CD14-positive monocyte (primary cell): ENCODE measurements around the gene GPR17. TPM values are rescaled to one million over a fixed set of nuclear protein-coding genes. Genes with fewer than 3 reads are reported as not detected.

ENCODE experiments used
- DNase-seq, 3 donors: peaks; one replicate each; pipeline ENCODE4 v3.0.0-alpha.2; 2011 to 2022
- H2AFZ ChIP-seq: 2 replicates; pipeline ENCODE4 v1.6.0; 2012; ENCODE audit warnings: mild to moderate bottlenecking, low read depth, low read length, inconsistent platforms; ENCODE audit not compliant: insufficient read depth, poor library complexity, severe bottlenecking
- H3K27ac ChIP-seq, 2 donors: 1 replicate in 1 of 2; 2 replicates in 1 of 2; pipeline ENCODE4 v1.5.1; 2012 to 2013; ENCODE audit warnings: low read length in 2 of 2, control low read depth in 1 of 2, inconsistent platforms in 1 of 2, low read depth in 1 of 2, mild to moderate bottlenecking in 1 of 2
- H3K27me3 ChIP-seq, 2 donors: one replicate each; pipeline versions ENCODE4 v1.6.0 to v1.6.1; 2011 to 2013; ENCODE audit warnings: low read length in 2 of 2; ENCODE audit not compliant: control insufficient read depth in 2 of 2, insufficient read depth in 2 of 2
- H3K36me3 ChIP-seq, 2 donors: replicated peaks in 1 of 2; 1 replicate in 1 of 2; 2 replicates in 1 of 2; pipeline versions ENCODE4 v1.5.1 to v1.6.1; 2012 to 2013; ENCODE audit warnings: low read length in 2 of 2, control low read depth in 1 of 2, inconsistent platforms in 1 of 2, mild to moderate bottlenecking in 1 of 2; ENCODE audit not compliant: insufficient read depth in 2 of 2, control insufficient read depth in 1 of 2
- H3K4me1 ChIP-seq, 2 donors: 1 replicate in 1 of 2; 2 replicates in 1 of 2; pipeline versions ENCODE4 v1.5.1 to v1.6.1; 2012 to 2013; ENCODE audit warnings: low read length in 2 of 2, control low read depth in 1 of 2, inconsistent platforms in 1 of 2, mild to moderate bottlenecking in 1 of 2, moderate library complexity in 1 of 2; ENCODE audit not compliant: insufficient read depth in 2 of 2, control insufficient read depth in 1 of 2
- H3K4me2 ChIP-seq: replicated peaks from 2 replicates; pipeline ENCODE3; 2012; ENCODE audit warnings: low read length, moderate library complexity, mild to moderate bottlenecking; ENCODE audit not compliant: poor library complexity, severe bottlenecking; ENCODE audit errors: extremely low read depth
- H3K4me3 ChIP-seq, 3 experiments: fragments of 200-600 bp in 1 of 3; sonication (generic) in 1 of 3; replicated peaks in 1 of 3; 1 replicate in 2 of 3; 2 replicates in 1 of 3; pipeline ENCODE4 v1.5.1; 2011 to 2013; ENCODE audit warnings: low read length in 3 of 3, mild to moderate bottlenecking in 3 of 3, control low read depth in 2 of 3, low read depth in 2 of 3, inconsistent platforms in 1 of 3, moderate library complexity in 1 of 3
- H3K79me2 ChIP-seq: 2 replicates; pipeline ENCODE4 v1.6.0; 2012; ENCODE audit warnings: mild to moderate bottlenecking, control low read depth, inconsistent platforms, low read length, moderate library complexity; ENCODE audit not compliant: insufficient read depth
- H3K9ac ChIP-seq: 2 replicates; pipeline ENCODE4 v1.6.0; 2017; ENCODE audit warnings: low read length, mild to moderate bottlenecking; ENCODE audit not compliant: insufficient read depth, poor library complexity, severe bottlenecking
- H3K9me3 ChIP-seq, 2 donors: replicated peaks in 1 of 2; 1 replicate in 1 of 2; 2 replicates in 1 of 2; pipeline versions ENCODE4 v1.5.1 to v1.6.1; 2012 to 2013; ENCODE audit warnings: low read length in 2 of 2, control low read depth in 1 of 2; ENCODE audit not compliant: control insufficient read depth in 1 of 2, insufficient read depth in 1 of 2
- H4K20me1 ChIP-seq: 2 replicates; pipeline ENCODE4 v1.6.0; 2012; ENCODE audit warnings: mild to moderate bottlenecking, low read length, control low read depth, moderate library complexity; ENCODE audit not compliant: insufficient read depth
- H3K27ac Mint-ChIP-seq, 7 donors: one replicate each; pipeline ENCODE4 v1.8.0; 2020; ENCODE audit warnings: mild to moderate bottlenecking in 7 of 7, mixed read lengths in 7 of 7, moderate library complexity in 6 of 7, inconsistent platforms in 2 of 7
- H3K27me3 Mint-ChIP-seq, 3 donors: one replicate each; pipeline ENCODE4 v1.8.0; 2021 to 2022; ENCODE audit warnings: low read depth in 3 of 3, mild to moderate bottlenecking in 3 of 3, mixed read lengths in 3 of 3, moderate library complexity in 3 of 3, inconsistent platforms in 1 of 3
- H3K36me3 Mint-ChIP-seq, 2 donors: one replicate each; pipeline ENCODE4 v1.8.0; 2020; ENCODE audit warnings: mixed read lengths in 2 of 2, inconsistent platforms in 1 of 2, mild to moderate bottlenecking in 1 of 2
- H3K4me1 Mint-ChIP-seq: one replicate; pipeline ENCODE4 v1.8.0; 2020; ENCODE audit warnings: mild to moderate bottlenecking, mixed read lengths
- H3K4me3 Mint-ChIP-seq, 2 donors: one replicate each; pipeline ENCODE4 v1.8.0; 2020; ENCODE audit warnings: mild to moderate bottlenecking in 2 of 2, mixed read lengths in 2 of 2, moderate library complexity in 1 of 2
- H3K9me3 Mint-ChIP-seq, 7 donors: one replicate each; pipeline ENCODE4 v1.8.0; 2020 to 2022; ENCODE audit warnings: mixed read lengths in 7 of 7, mild to moderate bottlenecking in 6 of 7, moderate library complexity in 6 of 7, inconsistent platforms in 2 of 7
- WGBS: methylation state at CpG from one replicate; pipeline ENCODE4 v1.1.5; 2013; ENCODE audit warnings: missing lambda C conversion rate; ENCODE audit not compliant: insufficient coverage; 5-methylcytosine and 5-hydroxymethylcytosine counted together
- intact Hi-C, 2 donors: fragments of 100-400 bp; cut with micrococcal nuclease; formaldehyde crosslinking; loops; one replicate each; pipeline versions ENCODE4 v1.15.0 to v1.15.1; 2023
- polyA plus RNA-seq, 3 donors: library from polyadenylated mRNA; depleted of rRNA in 1 of 3; unstranded in 2 of 3; stranded (reverse) in 1 of 3; fragments of 300-500 nt in 2 of 3; fragments of >200 nt in 1 of 3; fragmentation: Illumina TruSeq in 2 of 3; gene quantifications; 1 replicate in 2 of 3; 2 replicates in 1 of 3; pipeline ENCODE4 v1.2.3, GENCODE V29; 2012 to 2021
- TF ChIP-seq, protein P1 (sequence below): fragments of 200-600 bp; IDR thresholded peaks from one replicate; pipeline ENCODE4 v1.8.0; 2022; ENCODE audit warnings: antibody characterized with exemption, mild to moderate bottlenecking

Gene GPR17
- polyA plus RNA-seq, 3 donors, result 0.07 TPM; not detected in 2

DNA sequence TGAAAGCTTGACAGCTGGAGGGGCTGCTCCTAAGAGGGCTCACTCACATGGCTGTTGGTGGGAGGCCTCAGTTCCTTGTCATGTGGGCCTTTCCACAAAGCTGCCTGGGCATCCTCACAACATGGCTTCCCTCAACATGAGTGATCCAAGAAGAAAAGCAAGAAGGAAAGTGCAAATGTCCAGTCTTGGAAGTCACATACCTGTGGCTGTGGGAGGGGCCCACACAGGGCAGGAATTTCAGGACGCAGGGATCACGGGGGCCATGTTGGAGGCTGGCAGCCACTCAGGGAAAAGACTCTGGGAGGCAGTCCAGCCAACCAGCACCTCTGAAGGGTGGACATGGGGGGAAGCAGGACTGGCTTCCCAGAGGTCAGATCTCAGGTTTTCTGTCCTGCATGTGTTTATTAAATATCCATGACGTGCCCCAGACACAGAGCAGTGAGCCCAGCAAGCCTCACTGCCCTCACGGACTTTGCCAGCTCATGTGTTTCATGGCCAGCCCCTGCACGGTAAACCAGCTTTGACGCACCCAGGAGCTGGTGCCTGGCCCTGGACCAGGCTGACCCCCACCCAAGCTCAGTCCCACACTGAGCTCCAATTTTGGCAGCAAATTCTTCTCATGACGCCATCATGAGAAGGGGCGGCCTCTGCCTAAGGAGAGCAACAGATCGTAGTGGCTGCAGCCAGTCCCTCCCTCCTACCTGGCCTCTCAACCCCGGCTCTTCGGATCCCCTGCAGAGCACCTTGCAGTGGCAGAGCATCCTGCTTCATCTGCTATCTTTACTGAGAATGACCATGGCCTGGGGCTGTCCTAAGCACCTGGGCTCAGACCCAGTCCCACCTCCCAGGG, 34.7 kb upstream of the GPR17 start:
- no peaks in the 10 kb centered on the region for H3K27me3 ChIP-seq
- peaks cover 6 to 25% of the 10 kb centered on the region in 2 donors for H3K9me3 ChIP-seq
- no peaks in the 10 kb centered on the region for H3K36me3 ChIP-seq
- peaks cover 0 to 11% of the 10 kb centered on the region in 2 donors for H3K36me3 Mint-ChIP-seq
- TF ChIP-seq, protein P1, sequence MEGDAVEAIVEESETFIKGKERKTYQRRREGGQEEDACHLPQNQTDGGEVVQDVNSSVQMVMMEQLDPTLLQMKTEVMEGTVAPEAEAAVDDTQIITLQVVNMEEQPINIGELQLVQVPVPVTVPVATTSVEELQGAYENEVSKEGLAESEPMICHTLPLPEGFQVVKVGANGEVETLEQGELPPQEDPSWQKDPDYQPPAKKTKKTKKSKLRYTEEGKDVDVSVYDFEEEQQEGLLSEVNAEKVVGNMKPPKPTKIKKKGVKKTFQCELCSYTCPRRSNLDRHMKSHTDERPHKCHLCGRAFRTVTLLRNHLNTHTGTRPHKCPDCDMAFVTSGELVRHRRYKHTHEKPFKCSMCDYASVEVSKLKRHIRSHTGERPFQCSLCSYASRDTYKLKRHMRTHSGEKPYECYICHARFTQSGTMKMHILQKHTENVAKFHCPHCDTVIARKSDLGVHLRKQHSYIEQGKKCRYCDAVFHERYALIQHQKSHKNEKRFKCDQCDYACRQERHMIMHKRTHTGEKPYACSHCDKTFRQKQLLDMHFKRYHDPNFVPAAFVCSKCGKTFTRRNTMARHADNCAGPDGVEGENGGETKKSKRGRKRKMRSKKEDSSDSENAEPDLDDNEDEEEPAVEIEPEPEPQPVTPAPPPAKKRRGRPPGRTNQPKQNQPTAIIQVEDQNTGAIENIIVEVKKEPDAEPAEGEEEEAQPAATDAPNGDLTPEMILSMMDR, result no peak
- no peak overlapping the region for H3K27ac Mint-ChIP-seq
- H4K20me1 ChIP-seq, result no peaks in the 10 kb centered on the region
- no peaks in the 10 kb centered on the region for H3K4me1 ChIP-seq
- no peak overlapping the region for H3K9ac ChIP-seq
- peaks cover 16 to 29% (median 24%) of the 10 kb centered on the region in 7 donors for H3K9me3 Mint-ChIP-seq
- no peak for DNase-seq
- H3K27me3 Mint-ChIP-seq, result peaks cover 1 to 6% (median 1%) of the 10 kb centered on the region in 3 donors
- no peak overlapping the region for H3K4me3 ChIP-seq
- H3K27ac ChIP-seq, result no peak overlapping the region
- no peak overlapping the region for H3K4me3 Mint-ChIP-seq
- peaks cover 6% of the 10 kb centered on the region for H3K4me1 Mint-ChIP-seq
- 98% methylated on average over 10 of the region's 11 CpGs for WGBS
- no peak overlapping the region for H3K4me2 ChIP-seq
- intact Hi-C loops, result no loop called here
- H2AFZ ChIP-seq, result no peak overlapping the region
- no peaks in the 10 kb centered on the region for H3K79me2 ChIP-seq

DNA sequence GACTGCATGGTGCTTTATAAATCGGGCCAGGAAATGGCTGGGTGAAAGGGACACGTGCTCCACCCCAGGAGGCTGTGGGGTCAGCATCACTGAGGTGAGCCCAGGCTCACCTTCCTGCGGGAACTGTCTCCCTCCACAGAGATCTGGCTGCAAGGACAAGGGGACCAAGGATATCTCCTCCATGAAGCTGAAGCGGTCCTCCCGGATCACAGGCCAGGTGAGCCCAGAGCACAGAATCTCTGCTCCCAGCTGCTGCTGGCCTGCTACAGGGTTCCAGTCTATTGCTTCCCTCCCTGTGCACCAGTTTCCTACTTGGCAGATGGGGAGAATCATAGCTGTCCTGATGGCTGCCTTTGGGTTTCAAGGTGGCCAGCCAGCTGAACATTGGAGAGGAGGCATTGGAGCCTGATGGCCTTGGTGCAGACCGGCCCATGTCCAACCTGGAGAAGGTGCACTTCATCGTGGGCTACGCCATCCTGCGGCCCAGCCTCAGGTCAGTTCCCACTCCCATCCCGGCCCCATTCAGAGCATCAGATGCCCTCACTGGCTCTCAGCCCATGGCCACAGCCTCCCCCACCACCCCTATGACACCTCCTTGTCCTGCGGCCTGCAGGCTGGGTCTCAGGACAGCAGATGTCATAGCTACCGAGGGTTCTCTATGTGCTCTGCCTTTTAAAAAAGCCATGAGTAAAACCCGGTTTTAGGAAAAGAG, 33.7 kb upstream of the GPR17 start:
- no peak overlapping the region for H3K4me3 ChIP-seq
- no peak overlapping the region for H3K27ac Mint-ChIP-seq
- intact Hi-C loops, result no loop called here
- H3K4me2 ChIP-seq, result no peak overlapping the region
- no peaks in the 10 kb centered on the region for H3K79me2 ChIP-seq
- H3K9ac ChIP-seq, result no peak overlapping the region
- DNase-seq, result no peak
- peaks cover 6% of the 10 kb centered on the region for H3K4me1 Mint-ChIP-seq
- WGBS, result 97% methylated on average over 12 of the region's 13 CpGs
- H3K4me1 ChIP-seq, result no peaks in the 10 kb centered on the region
- H2AFZ ChIP-seq, result no peak overlapping the region
- TF ChIP-seq, protein P1, result no peak
- H4K20me1 ChIP-seq, result no peaks in the 10 kb centered on the region
- peaks cover 1 to 7% (median 1%) of the 10 kb centered on the region in 3 donors for H3K27me3 Mint-ChIP-seq
- peaks cover 0 to 11% of the 10 kb centered on the region in 2 donors for H3K36me3 Mint-ChIP-seq
- no peaks in the 10 kb centered on the region for H3K27me3 ChIP-seq
- no peaks in the 10 kb centered on the region for H3K36me3 ChIP-seq
- peaks cover 6 to 25% of the 10 kb centered on the region in 2 donors for H3K9me3 ChIP-seq
- no peak overlapping the region for H3K4me3 Mint-ChIP-seq
- H3K9me3 Mint-ChIP-seq, result peaks cover 16 to 29% (median 24%) of the 10 kb centered on the region in 7 donors
- no peak overlapping the region for H3K27ac ChIP-seq
